HepG2 (cell line): ENCODE data around the gene RSAD1. TPM values are rescaled to one million over a fixed set of nuclear protein-coding genes. Genes with fewer than 3 reads are reported as not detected.

Experiments
- ATAC-seq: fragments of 200-7000 bp; cut with Tn5 transposase; 3 replicates; pipeline ENCODE4 v1.9.1; 2020; ENCODE audit warnings: mild to moderate bottlenecking, moderate library complexity
- BruUV-seq: library from RNA; stranded (reverse); fragments of 400-500 nt; replicated peaks from 2 replicates; lab custom pipeline; 2021; lab: Mats Ljungman, UMichigan
- CTCF ChIA-PET: fragments of 300-600 bp; formaldehyde crosslinking; extraction: SDS; loops from one replicate; lab custom pipeline; 2021; ENCODE audit warnings: low total read pairs, inconsistent platforms, low intra/inter-chr PET ratio; lab: Yijun Ruan, JAX
- POLR2A ChIA-PET: fragments of 350-600 bp; sonication (Branson Sonifier 250); formaldehyde crosslinking; loops from one replicate; lab custom pipeline; 2020; ENCODE audit warnings: antibody characterized with exemption, inconsistent platforms; lab: Yijun Ruan, JAX
- DNase-seq: peaks from one replicate; pipeline ENCODE4 v3.0.0-alpha.2; 2015; ENCODE audit warnings: low spot score
- FAIRE-seq: peaks from 3 replicates; lab custom pipeline; 2011; peaks lifted over from hg19 to GRCh38; lab: Jason Lieb, UNC
- H2AFZ ChIP-seq: one replicate; pipeline ENCODE4 v1.6.1; 2011; ENCODE audit warnings: low read length, inconsistent platforms
- H3K27ac ChIP-seq: fragments of 300-600 bp; 3 replicates; pipeline ENCODE4 v1.8.0; 2011; ENCODE audit warnings: mixed run types, mild to moderate bottlenecking, mixed read lengths, low read length, inconsistent platforms; ENCODE audit not compliant: insufficient read depth; ENCODE audit errors: extremely low read length
- H3K27me3 ChIP-seq, 2 experiments: fragments of 200-600 bp in 1 of 2; 2 replicates in 1 of 2; 3 replicates in 1 of 2; pipeline versions ENCODE4 v1.6.0 to v1.8.0; 2011; ENCODE audit warnings: low read length in 2 of 2, mild to moderate bottlenecking in 2 of 2, moderate library complexity in 2 of 2, inconsistent platforms in 1 of 2; ENCODE audit not compliant: insufficient read depth in 2 of 2, control insufficient read depth in 1 of 2
- H3K36me3 ChIP-seq, 2 experiments: fragments of 200-600 bp in 1 of 2; replicated peaks in 1 of 2; 2 replicates in 1 of 2; 3 replicates in 1 of 2; pipeline versions ENCODE4 v1.5.1 to v1.8.0; 2011; ENCODE audit warnings: low read length in 2 of 2, inconsistent platforms in 1 of 2; ENCODE audit not compliant: insufficient read depth in 2 of 2, control insufficient read depth in 1 of 2
- H3K4me1 ChIP-seq: 2 replicates; pipeline ENCODE4 v1.5.1; 2012; ENCODE audit warnings: low read length, inconsistent platforms; ENCODE audit not compliant: insufficient read depth
- H3K4me2 ChIP-seq: 2 replicates; pipeline ENCODE4 v1.6.0; 2011; ENCODE audit warnings: low read depth, low read length, inconsistent platforms
- H3K4me3 ChIP-seq, 3 experiments: fragments of 200-600 bp in 1 of 3; sonication (generic), shearing (Covaris generic) in 1 of 3; replicated peaks in 1 of 3; 2 replicates each; pipeline ENCODE4 v1.5.1; 2011 to 2016; ENCODE audit warnings: low read length in 3 of 3, inconsistent platforms in 2 of 3, low read depth in 2 of 3, mild to moderate bottlenecking in 2 of 3, control low read depth in 1 of 3, mixed read lengths in 1 of 3; ENCODE audit not compliant: insufficient read depth in 1 of 3
- H3K79me2 ChIP-seq: one replicate; pipeline ENCODE4 v1.6.1; 2011; ENCODE audit warnings: low read length, inconsistent platforms; ENCODE audit not compliant: insufficient read depth
- H3K9ac ChIP-seq: 2 replicates; pipeline ENCODE4 v1.6.0; 2011; ENCODE audit warnings: mild to moderate bottlenecking, low read depth, low read length, inconsistent platforms; ENCODE audit not compliant: insufficient read depth
- H3K9me3 ChIP-seq: 2 replicates; pipeline ENCODE4 v1.5.1; 2012; ENCODE audit warnings: mild to moderate bottlenecking, low read length
- H4K20me1 ChIP-seq: 2 replicates; pipeline ENCODE4 v1.6.0; 2011; ENCODE audit warnings: inconsistent platforms, mild to moderate bottlenecking, low read length, moderate library complexity; ENCODE audit not compliant: insufficient read depth
- ATF7 ChIP-seq, 2 experiments: fragments of 450-650 bp in 1 of 2; sonication (generic) in 1 of 2; formaldehyde crosslinking in 1 of 2; IDR thresholded peaks; 2 replicates each; pipeline versions ENCODE4 v1.4.0 to v1.6.1; 2016 to 2020; ENCODE audit warnings: antibody characterized with exemption in 1 of 2, mild to moderate bottlenecking in 1 of 2, missing genetic modification reagents in 1 of 2
- CEBPB ChIP-seq: IDR thresholded peaks from 2 replicates; pipeline ENCODE4 v1.6.1; 2011; ENCODE audit warnings: low read depth, low read length, improper control_type of control experiment, borderline replicate concordance
- CEBPG ChIP-seq: IDR thresholded peaks from 2 replicates; pipeline ENCODE4 v1.6.1; 2016
- HNRNPUL1 ChIP-seq: fragments of 200-400 bp; formaldehyde crosslinking; IDR thresholded peaks from 2 replicates; pipeline ENCODE4 v1.6.1; 2017; ENCODE audit warnings: low read depth, mild to moderate bottlenecking, low read length, moderate library complexity
- NFKBIZ ChIP-seq: IDR thresholded peaks from 2 replicates; pipeline ENCODE4 v1.6.1; 2018; ENCODE audit warnings: missing genetic modification reagents, missing compliant biosample characterization
- PBX2 ChIP-seq: IDR thresholded peaks from 2 replicates; pipeline ENCODE4 v1.6.1; 2016; ENCODE audit warnings: control low read depth
- WGBS: methylation state at CpG from one replicate; pipeline ENCODE4 v1.1.6; 2017; ENCODE audit warnings: low lambda C conversion rate; 5-methylcytosine and 5-hydroxymethylcytosine counted together
- in situ Hi-C: cut with HindIII; loops from 2 replicates; pipeline ENCODE4 v1.10.0; 2017; ENCODE audit warnings: low pct_unique_long_range_greater_than_20kb; ENCODE audit not compliant: extremely low pct_ligation_motif_present
- intact Hi-C: fragments of 100-400 bp; cut with micrococcal nuclease; formaldehyde crosslinking; loops from one replicate; pipeline ENCODE4 v1.10.0; 2022; ENCODE audit not compliant: unreplicated experiment
- polyA plus RNA-seq, 8 experiments: library from polyadenylated mRNA; depleted of rRNA in 3 of 8; stranded (reverse) in 7 of 8; unstranded in 1 of 8; fragments of >200 nt; fragmentation: Illumina TruSeq in 4 of 8; extraction: Trizol in 4 of 8; gene quantifications; 2 replicates each; pipeline versions ENCODE4 v1.2.1 to v1.2.3, GENCODE V29; 2011 to 2016; ENCODE audit warnings: low read depth in 4 of 8, missing spikeins in 1 of 8, mixed read lengths in 1 of 8; ENCODE audit not compliant: insufficient read depth in 1 of 8
- total RNA-seq, 5 experiments: library from RNA; depleted of rRNA; stranded (reverse); fragments of >200 nt; fragmentation: Illumina TruSeq; extraction: Trizol; gene quantifications; 2 replicates each; pipeline ENCODE4 v1.2.3, GENCODE V29; 2016; ENCODE audit warnings: low read depth in 1 of 5

The RSAD1 gene
- total and polyA plus RNA-seq, 2 of the 13 experiments (the other 11 are each of a cell fraction or from before 2014, with no cell fraction given), result 22.7 to 27.7 TPM

DNA sequence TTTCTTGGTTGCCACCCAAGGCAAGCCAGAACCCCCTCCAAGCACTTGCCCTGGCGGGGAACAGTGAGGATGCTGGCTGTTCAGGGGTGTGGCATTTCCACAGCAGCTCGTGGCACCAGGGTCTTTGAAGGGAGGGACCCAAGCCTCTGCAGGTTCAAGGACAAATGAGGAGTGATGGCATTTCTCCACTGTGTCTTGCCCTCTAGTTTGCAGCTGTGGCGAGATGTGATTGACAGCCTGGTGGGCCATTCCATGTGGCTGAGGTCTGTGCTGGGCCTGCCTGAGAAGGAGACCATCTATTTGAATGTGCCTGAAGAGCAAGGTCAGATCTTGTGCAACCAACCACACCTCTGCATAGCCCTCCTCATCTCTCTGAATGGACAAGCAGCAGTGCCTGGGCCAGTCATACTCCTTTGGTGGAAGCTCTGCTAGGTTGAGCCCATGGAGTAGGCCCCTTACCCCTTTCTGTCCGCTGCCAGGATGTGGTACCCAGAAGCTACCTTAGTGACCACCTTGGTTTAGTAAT, 49.4 kb downstream of the RSAD1 start:
- TF ChIP-seq CEBPG (CRISPR knock-in tag) (0 out of 2 replicates have a peak, but pooled peaks have one; percentile 52), HNRNPUL1 (no peak), PBX2 (peak; percentile 69), CEBPB (peak; percentile 78; the same call in 1 of the 2 replicates)
- 50% methylated on average over 3 of the region's 4 CpGs for WGBS
- ATAC-seq, result peak; percentile 31
- no peaks in the 10 kb centered on the region for H4K20me1 ChIP-seq
- H3K79me2 ChIP-seq, result no peaks in the 10 kb centered on the region
- no peak overlapping the region for H2AFZ ChIP-seq
- H3K4me2 ChIP-seq, result no peak overlapping the region
- no peak overlapping the region for H3K27ac ChIP-seq
- H3K4me1 ChIP-seq, result peaks cover 45% of the 10 kb centered on the region
- H3K4me3 ChIP-seq, result no peak overlapping the region
- BruUV-seq, result no TSS peak
- ChIA-PET POLR2A (interaction anchor here (0.8 to 2.8 kb wide), 3 partner anchors 9 to 191 kb away, joined by 3 to 15 read pairs (median 6); partner anchors contain the start of gene LUC7L3), CTCF (no interaction called here)
- H3K9me3 ChIP-seq, result no peaks in the 10 kb centered on the region
- peaks cover 5 to 35% of the 10 kb centered on the region in 2 experiments; a peak in 4 of 5 replicates for H3K27me3 ChIP-seq
- in situ Hi-C loops, result no loop called here
- H3K9ac ChIP-seq, result no peak overlapping the region
- intact Hi-C loops, result no loop called here
- no peak for DNase-seq
- FAIRE-seq, result peak; percentile 32
- H3K36me3 ChIP-seq, result no peaks in the 10 kb centered on the region

GRCh38 chr17:50529849-50530248, 51.2 kb downstream of the RSAD1 start:
- Histone ChIP-seq H3K4me2 (no peak overlapping the region), H3K4me3 (no peak overlapping the region), H3K4me1 (peaks cover 54% of the 10 kb centered on the region), H3K27ac (no peak overlapping the region), H3K27me3 (peaks cover 5 to 43% of the 10 kb centered on the region in 2 experiments; a peak in 4 of 5 replicates), H3K9me3 (no peaks in the 10 kb centered on the region), H2AFZ (no peak overlapping the region), H3K9ac (no peak overlapping the region), H3K79me2 (no peaks in the 10 kb centered on the region), H3K36me3 (no peaks in the 10 kb centered on the region), H4K20me1 (no peaks in the 10 kb centered on the region)
- no TSS peak for BruUV-seq
- FAIRE-seq, result no peak
- ATAC-seq, result no peak
- in situ Hi-C loops, result no loop called here
- POLR2A ChIA-PET, result no interaction called here
- TF ChIP-seq ATF7 (IDR thresholded peaks at IDR 0.05) (peak; percentile 77), ATF7 (CRISPR knock-in tag; IDR thresholded peaks at IDR 0.05) (no peak), NFKBIZ (no peak)
- CTCF ChIA-PET, result no interaction called here
- DNase-seq, result no peak
- intact Hi-C loops, result no loop called here
- 79% methylated on average over 7 of the region's 7 CpGs for WGBS
